Measurements from ENCODE around the gene PICALM.

- TF ChIP-seq EZH2 (IDR thresholded peaks at IDR 0.05) (no peak), CTCF (IDR thresholded peaks at IDR 0.05) (no peak), EZH2phosphoT487 (IDR thresholded peaks at IDR 0.05) (no peak)
Measured at GRCh38 chr11:86116386-86116726, 47.5 kb upstream of the PICALM start.

Data from neural progenitor cell (in vitro differentiated cells).